Loucy (cell line): ENCODE measurements around the gene ZNF83.
"Not testable (repeated sequence)": the region's sequence is repeated elsewhere in the genome, so short reads cannot be mapped to it uniquely, and the experiment has no call there.

ENCODE experiments used
- H2AFZ ChIP-seq: fragments of 200-600 bp; sonication (generic); 2 replicates; pipeline ENCODE4 v1.6.0; 2016; ENCODE audit warnings: antibody characterized with exemption, mild to moderate bottlenecking, low read length, moderate library complexity
- H3F3A ChIP-seq: fragments of 200-600 bp; 2 replicates; pipeline ENCODE4 v1.6.0; 2016; ENCODE audit warnings: antibody characterized with exemption, low read depth, mild to moderate bottlenecking
- H3K27me3 ChIP-seq: fragments of 200-600 bp; sonication (generic); 2 replicates; pipeline ENCODE4 v1.6.1; 2014; ENCODE audit warnings: low read length, mild to moderate bottlenecking; ENCODE audit not compliant: insufficient read depth, poor library complexity, severe bottlenecking
- H3K36me3 ChIP-seq: fragments of 200-600 bp; sonication (generic); 2 replicates; pipeline ENCODE4 v1.6.1; 2016; ENCODE audit warnings: low read length; ENCODE audit not compliant: insufficient read depth
- H3K4me1 ChIP-seq: fragments of 200-600 bp; sonication (generic); 2 replicates; pipeline ENCODE4 v1.5.1; 2014; ENCODE audit warnings: low read length, mild to moderate bottlenecking; ENCODE audit not compliant: insufficient read depth, poor library complexity, severe bottlenecking
- H3K4me2 ChIP-seq: fragments of 200-600 bp; sonication (generic); 2 replicates; pipeline ENCODE4 v1.6.0; 2014; ENCODE audit warnings: antibody characterized with exemption, low read length, low read depth, mild to moderate bottlenecking; ENCODE audit not compliant: poor library complexity, severe bottlenecking
- H3K4me3 ChIP-seq: fragments of 200-600 bp; sonication (generic); 2 replicates; pipeline ENCODE4 v1.5.1; 2014; ENCODE audit warnings: low read length, mild to moderate bottlenecking, mixed read lengths; ENCODE audit not compliant: poor library complexity, severe bottlenecking
- H3K79me2 ChIP-seq: fragments of 200-600 bp; sonication (generic); 2 replicates; pipeline ENCODE4 v1.6.1; 2014; ENCODE audit warnings: low read length; ENCODE audit not compliant: insufficient read depth
- H3K9ac ChIP-seq: fragments of 200-600 bp; sonication (generic); 2 replicates; pipeline ENCODE4 v1.6.0; 2014; ENCODE audit warnings: mild to moderate bottlenecking, low read depth, low read length, moderate library complexity; ENCODE audit not compliant: poor library complexity, severe bottlenecking
- H3K9me2 ChIP-seq: fragments of 200-600 bp; sonication (generic); replicated peaks from 2 replicates; pipeline ENCODE4 v1.6.1; 2016; ENCODE audit warnings: low read depth, low read length, mixed read lengths
- H3K9me3 ChIP-seq: fragments of 200-600 bp; sonication (generic); 2 replicates; pipeline ENCODE4 v1.6.1; 2014; ENCODE audit warnings: mild to moderate bottlenecking, antibody characterized with exemption, low read length, low read depth; ENCODE audit not compliant: insufficient read depth
- H4K20me1 ChIP-seq: fragments of 200-600 bp; sonication (generic); 2 replicates; pipeline ENCODE4 v1.6.0; 2014; ENCODE audit warnings: antibody characterized with exemption, low read length, mild to moderate bottlenecking; ENCODE audit not compliant: insufficient read depth, poor library complexity, severe bottlenecking
- CTCF ChIP-seq: fragments of 200-600 bp; sonication (generic); conservative IDR thresholded peaks from 2 replicates; pipeline ENCODE4 v1.5.1; 2014; ENCODE audit warnings: mild to moderate bottlenecking, antibody characterized with exemption, low read length
- EZH2phosphoT487 ChIP-seq: fragments of 200-600 bp; IDR thresholded peaks from 2 replicates; pipeline ENCODE4 v1.6.1; 2018; ENCODE audit warnings: antibody characterized with exemption, mild to moderate bottlenecking, moderate library complexity, borderline replicate concordance

ZNF83 gene

GRCh38 chr19:52601025-52601973 lies 36.9 kb downstream of the ZNF83 start:
- Histone ChIP-seq H3K4me2 (peak overlapping the region; percentile 96), H3K4me1 (peaks cover 26% of the 10 kb centered on the region), H2AFZ (peak overlapping the region; percentile 94), H3K9ac (peak overlapping the region; percentile 75), H3F3A (0 out of 2 replicates have a peak, but pooled peaks cover under 1% of the 10 kb centered on the region), H3K9me2 (no peaks in the 10 kb centered on the region), H3K4me3 (peak overlapping the region; percentile 86), H3K36me3 (peaks cover 5% of the 10 kb centered on the region; the same call in 1 of the 2 replicates), H4K20me1 (peaks cover 6% of the 10 kb centered on the region), H3K9me3 (no peaks in the 10 kb centered on the region), H3K27me3 (no peaks in the 10 kb centered on the region), H3K79me2 (peaks cover 19% of the 10 kb centered on the region)
- TF ChIP-seq EZH2phosphoT487 (no peak), CTCF (0 out of 2 replicates have a peak, but pooled peaks have one; percentile 15)

- H3K27me3 ChIP-seq: no peaks in the 10 kb centered on the region
- H3F3A ChIP-seq: no peaks in the 10 kb centered on the region
- H3K36me3 ChIP-seq: peaks cover 12% of the 10 kb centered on the region; the same call in 1 of the 2 replicates
- peaks cover 6% of the 10 kb centered on the region for H4K20me1 ChIP-seq
- H3K4me2 ChIP-seq: peak overlapping the region; percentile 96
- peaks cover 21% of the 10 kb centered on the region for H3K4me1 ChIP-seq
- H3K9ac ChIP-seq: peak overlapping the region; percentile 75
- peak overlapping the region; percentile 94; the same call in 1 of the 2 replicates for H2AFZ ChIP-seq
- H3K79me2 ChIP-seq: peaks cover 19% of the 10 kb centered on the region
- H3K9me3 ChIP-seq: no peaks in the 10 kb centered on the region
- no peaks in the 10 kb centered on the region for H3K9me2 ChIP-seq
- peak overlapping the region; percentile 86 for H3K4me3 ChIP-seq
- no peak for TF ChIP-seq EZH2phosphoT487
- no peak for TF ChIP-seq CTCF
Observed at GRCh38 chr19:52600639-52601024, 37.5 kb downstream of the ZNF83 start.

GRCh38 chr19:52599241-52599640 lies 38.9 kb downstream of the ZNF83 start:
- peaks cover 13% of the 10 kb centered on the region for H3K4me1 ChIP-seq
- TF ChIP-seq CTCF: no peak
- no peak for TF ChIP-seq EZH2phosphoT487
- peaks cover 19% of the 10 kb centered on the region for H3K79me2 ChIP-seq
- no peak overlapping the region for H3K4me3 ChIP-seq
- no peak overlapping the region for H3K9ac ChIP-seq
- no peak overlapping the region for H3K4me2 ChIP-seq
- peaks cover 13% of the 10 kb centered on the region; the same call in 1 of the 2 replicates for H3K36me3 ChIP-seq
- H3K9me3 ChIP-seq: no peaks in the 10 kb centered on the region
- no peaks in the 10 kb centered on the region for H3K9me2 ChIP-seq
- peaks cover 6% of the 10 kb centered on the region for H4K20me1 ChIP-seq
- H3K27me3 ChIP-seq: no peaks in the 10 kb centered on the region
- no peaks in the 10 kb centered on the region for H3F3A ChIP-seq
- no peak overlapping the region for H2AFZ ChIP-seq

GRCh38 chr19:52593441-52593840 lies 44.7 kb downstream of the ZNF83 start:
- H3F3A ChIP-seq, H3K9ac ChIP-seq, H3K4me2 ChIP-seq, H2AFZ ChIP-seq, H3K79me2 ChIP-seq, H3K9me2 ChIP-seq, H3K4me3 ChIP-seq, H3K4me1 ChIP-seq, H4K20me1 ChIP-seq, H3K9me3 ChIP-seq, H3K27me3 ChIP-seq: not testable (repeated sequence)
- peaks cover 20% of the 10 kb centered on the region; the same call in 1 of the 2 replicates for H3K36me3 ChIP-seq
